SK-N-SH (cell line): ENCODE results near the gene NR2F1-AS1. TPM values are rescaled to one million over a fixed set of nuclear protein-coding genes. Genes with fewer than 3 reads are reported as not detected.

Experiments used
- polyA plus RNA-seq, 3 experiments: library from polyadenylated mRNA; depleted of rRNA; stranded (reverse); fragments of >200 nt; gene quantifications; 2 replicates each; pipeline ENCODE4 v1.2.3, GENCODE V29; 2012

The NR2F1-AS1 gene
- polyA plus RNA-seq, 1 of the 3 experiments (the other 2 are of a cell fraction), result 7.4 TPM

Other genes starting within 250 kb of the NR2F1-AS1 start
- 40.0 and 47.1 TPM in 2 replicates for gene NR2F1, start 2.0 kb upstream of the NR2F1-AS1 start, polyA plus RNA-seq (2012; rRNA removed)
- 0.02 TPM in 2 replicates for gene POU5F2, start 160.4 kb upstream of the NR2F1-AS1 start, polyA plus RNA-seq (2012; rRNA removed)